ENCODE measurements around the gene TTI1.

TTI1 gene

DNA sequence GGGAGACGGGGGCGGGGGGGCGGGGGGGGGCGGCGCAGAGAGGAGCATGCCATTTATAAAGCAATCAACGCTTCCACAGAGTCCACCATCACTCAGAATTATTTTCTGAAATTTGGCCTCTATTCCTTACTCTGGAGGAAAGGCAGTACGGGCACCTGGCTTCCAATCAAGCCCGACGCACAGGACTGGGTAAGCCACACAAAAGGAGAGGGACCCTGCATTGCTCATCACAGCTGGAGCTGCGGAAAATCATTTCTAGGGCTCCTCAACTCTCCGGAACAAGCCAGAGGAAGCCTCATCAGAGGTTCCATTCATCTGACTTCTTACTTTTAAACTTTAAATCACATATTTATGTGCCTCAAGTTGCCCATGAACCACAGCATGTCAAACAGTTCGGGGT is 55.9 kb downstream of the TTI1 start:
- H3K9me3 ChIP-seq (ENCODE audit: low read length) = no peaks in the 10 kb centered on the region
- H3K36me3 ChIP-seq (ENCODE audit: insufficient read depth, low read length) = 0 out of 2 replicates have a peak, but pooled peaks cover 8% of the 10 kb centered on the region
- H3K27me3 ChIP-seq (ENCODE audit: insufficient read depth, low read length) = no peaks in the 10 kb centered on the region
- no peaks in the 10 kb centered on the region for H3K9me2 ChIP-seq (ENCODE audit: low read depth, low read length)
- H3K4me3 ChIP-seq (ENCODE audit: low read depth, low read length, poor library complexity, severe bottlenecking) = no peak overlapping the region
- H3F3A ChIP-seq (ENCODE audit: insufficient read depth, low read length) = no peaks in the 10 kb centered on the region
- H2AFZ ChIP-seq (ENCODE audit: low read length) = no peak overlapping the region
- no peak overlapping the region for H3K4me2 ChIP-seq (ENCODE audit: low read length)
- H3K4me1 ChIP-seq (ENCODE audit: insufficient read depth, low read length, severe bottlenecking) = peaks cover 13% of the 10 kb centered on the region
- H4K20me1 ChIP-seq (ENCODE audit: insufficient read depth, low read length) = no peaks in the 10 kb centered on the region
- H3K27ac ChIP-seq (ENCODE audit: low read depth, low read length, poor library complexity, severe bottlenecking) = no peak overlapping the region
- no peak for TF ChIP-seq CTCF (IDR thresholded peaks at IDR 0.05; ENCODE audit: low read length)
- TF ChIP-seq EZH2 (IDR thresholded peaks at IDR 0.05; ENCODE audit: borderline replicate concordance, low read length) = no peak
- H3K9ac ChIP-seq (ENCODE audit: low read length) = no peak overlapping the region
- no peaks in the 10 kb centered on the region for H3K79me2 ChIP-seq (ENCODE audit: insufficient read depth, low read length)

GRCh38 chr20:37976887-37977286 is 56.4 kb downstream of the TTI1 start:
- no peaks in the 10 kb centered on the region for H3K79me2 ChIP-seq (ENCODE audit: insufficient read depth, low read length)
- H3F3A ChIP-seq (ENCODE audit: insufficient read depth, low read length) = no peaks in the 10 kb centered on the region
- H3K9me3 ChIP-seq (ENCODE audit: low read length) = no peaks in the 10 kb centered on the region
- H3K4me1 ChIP-seq (ENCODE audit: insufficient read depth, low read length, severe bottlenecking) = peaks cover 13% of the 10 kb centered on the region
- no peak overlapping the region for H3K4me2 ChIP-seq (ENCODE audit: low read length)
- H3K9me2 ChIP-seq (ENCODE audit: low read depth, low read length) = no peaks in the 10 kb centered on the region
- H3K36me3 ChIP-seq (ENCODE audit: insufficient read depth, low read length) = 0 out of 2 replicates have a peak, but pooled peaks cover 5% of the 10 kb centered on the region
- no peaks in the 10 kb centered on the region for H4K20me1 ChIP-seq (ENCODE audit: insufficient read depth, low read length)
- no peak overlapping the region for H3K27ac ChIP-seq (ENCODE audit: low read depth, low read length, poor library complexity, severe bottlenecking)
- no peak overlapping the region for H3K9ac ChIP-seq (ENCODE audit: low read length)
- no peak overlapping the region for H2AFZ ChIP-seq (ENCODE audit: low read length)
- no peak for TF ChIP-seq EZH2 (IDR thresholded peaks at IDR 0.05; ENCODE audit: borderline replicate concordance, low read length)
- TF ChIP-seq CTCF (IDR thresholded peaks at IDR 0.05; ENCODE audit: low read length) = no peak
- H3K27me3 ChIP-seq (ENCODE audit: insufficient read depth, low read length) = no peaks in the 10 kb centered on the region
- H3K4me3 ChIP-seq (ENCODE audit: low read depth, low read length, poor library complexity, severe bottlenecking) = no peak overlapping the region

GRCh38 chr20:37973059-37973910 is 60.0 kb downstream of the TTI1 start:
- Histone ChIP-seq H3K9ac (ENCODE audit: low read length) (no peak overlapping the region), H4K20me1 (ENCODE audit: insufficient read depth, low read length) (no peaks in the 10 kb centered on the region), H3K27me3 (ENCODE audit: insufficient read depth, low read length) (0 out of 2 replicates have a peak, but pooled peaks cover 5% of the 10 kb centered on the region), H3K9me3 (ENCODE audit: low read length) (no peaks in the 10 kb centered on the region), H3K4me1 (ENCODE audit: insufficient read depth, low read length, severe bottlenecking) (peaks cover 13% of the 10 kb centered on the region), H3K36me3 (ENCODE audit: insufficient read depth, low read length) (no peaks in the 10 kb centered on the region), H3K4me3 (ENCODE audit: low read depth, low read length, poor library complexity, severe bottlenecking) (no peak overlapping the region), H3K9me2 (ENCODE audit: low read depth, low read length) (no peaks in the 10 kb centered on the region), H3K27ac (ENCODE audit: low read depth, low read length, poor library complexity, severe bottlenecking) (no peak overlapping the region), H3K79me2 (ENCODE audit: insufficient read depth, low read length) (no peaks in the 10 kb centered on the region), H2AFZ (ENCODE audit: low read length) (no peak overlapping the region), H3K4me2 (ENCODE audit: low read length) (no peak overlapping the region), H3F3A (ENCODE audit: insufficient read depth, low read length) (no peaks in the 10 kb centered on the region)
- TF ChIP-seq CTCF (IDR thresholded peaks at IDR 0.05; ENCODE audit: low read length) (no peak), EZH2 (IDR thresholded peaks at IDR 0.05; ENCODE audit: borderline replicate concordance, low read length) (no peak)
